SIG-M5 treated with dmso at 0.1 percent for 504 hours (cell line): ENCODE measurements around the gene FADS1.

ENCODE experiments used
- DNase-seq: peaks from one replicate; lab custom pipeline; 2025; ENCODE audit not compliant: unreplicated experiment; lab: John Stamatoyannopoulos, UW

FADS1 gene

DNA sequence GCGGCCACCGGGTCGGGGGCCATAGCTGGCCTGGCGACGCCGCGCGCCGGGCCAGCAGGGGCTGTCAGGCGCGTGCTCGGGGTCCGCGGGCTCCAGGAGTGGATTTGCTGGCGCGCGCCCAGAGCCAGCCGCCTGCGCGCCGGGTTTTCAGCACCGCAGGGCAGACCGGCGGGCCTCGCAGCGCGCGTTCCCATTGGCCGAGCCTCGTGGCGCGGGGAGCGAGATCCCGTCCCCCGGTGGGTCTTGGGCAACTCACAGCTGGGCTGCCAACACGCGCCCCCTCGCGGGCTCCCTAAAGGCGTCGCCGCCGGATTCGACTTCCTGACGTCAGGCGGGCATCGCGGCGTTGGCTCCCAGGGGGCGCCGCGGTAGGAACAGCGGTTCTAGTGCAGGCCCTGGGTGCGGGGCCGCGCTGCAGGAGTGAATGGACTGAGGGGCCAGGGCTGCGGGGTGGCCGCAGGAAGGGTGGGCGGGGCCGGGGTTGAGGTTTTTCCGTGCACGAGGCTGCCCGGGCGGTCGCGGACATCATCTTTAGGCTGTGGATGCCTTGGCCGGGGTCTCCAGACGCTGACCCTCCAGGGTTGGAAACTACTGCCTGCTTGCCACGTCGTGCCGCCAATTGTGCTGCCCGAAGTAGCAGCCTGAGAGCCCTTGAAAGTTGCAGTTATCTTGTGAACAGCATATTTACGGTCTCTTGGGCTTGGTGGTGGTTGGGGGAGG lies at the start of gene FADS1:
TSS of gene FADS1 (minus strand) at position 268 of the 720 bp plus-strand sequence. CDS start at position 194, 74 bp downstream.
- DNase-seq = peak; percentile 92

DNA sequence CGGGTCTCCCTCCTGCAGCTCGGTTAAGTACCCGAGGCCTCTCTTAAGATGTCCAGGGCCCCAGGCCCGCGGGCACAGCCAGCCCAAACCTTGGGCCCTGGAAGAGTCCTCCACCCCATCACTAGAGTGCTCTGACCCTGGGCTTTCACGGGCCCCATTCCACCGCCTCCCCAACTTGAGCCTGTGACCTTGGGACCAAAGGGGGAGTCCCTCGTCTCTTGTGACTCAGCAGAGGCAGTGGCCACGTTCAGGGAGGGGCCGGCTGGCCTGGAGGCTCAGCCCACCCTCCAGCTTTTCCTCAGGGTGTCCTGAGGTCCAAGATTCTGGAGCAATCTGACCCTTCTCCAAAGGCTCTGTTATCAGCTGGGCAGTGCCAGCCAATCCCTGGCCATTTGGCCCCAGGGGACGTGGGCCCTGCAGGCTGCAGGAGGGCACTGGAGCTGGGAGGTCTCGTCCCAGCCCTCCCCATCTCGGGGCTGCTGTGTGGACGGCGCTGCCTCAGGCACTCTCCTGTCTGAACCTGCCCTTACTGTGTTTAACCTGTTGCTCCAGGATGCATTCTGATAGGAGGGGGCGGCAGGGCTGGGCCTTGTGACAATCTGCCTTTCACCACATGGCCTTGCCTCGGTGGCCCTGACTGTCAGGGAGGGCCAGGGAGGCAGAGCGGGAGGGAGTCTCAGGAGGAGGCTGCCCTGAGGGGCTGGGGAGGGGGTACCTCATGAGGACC lies 49.6 kb upstream of the FADS1 start:
- no peak for DNase-seq

DNA sequence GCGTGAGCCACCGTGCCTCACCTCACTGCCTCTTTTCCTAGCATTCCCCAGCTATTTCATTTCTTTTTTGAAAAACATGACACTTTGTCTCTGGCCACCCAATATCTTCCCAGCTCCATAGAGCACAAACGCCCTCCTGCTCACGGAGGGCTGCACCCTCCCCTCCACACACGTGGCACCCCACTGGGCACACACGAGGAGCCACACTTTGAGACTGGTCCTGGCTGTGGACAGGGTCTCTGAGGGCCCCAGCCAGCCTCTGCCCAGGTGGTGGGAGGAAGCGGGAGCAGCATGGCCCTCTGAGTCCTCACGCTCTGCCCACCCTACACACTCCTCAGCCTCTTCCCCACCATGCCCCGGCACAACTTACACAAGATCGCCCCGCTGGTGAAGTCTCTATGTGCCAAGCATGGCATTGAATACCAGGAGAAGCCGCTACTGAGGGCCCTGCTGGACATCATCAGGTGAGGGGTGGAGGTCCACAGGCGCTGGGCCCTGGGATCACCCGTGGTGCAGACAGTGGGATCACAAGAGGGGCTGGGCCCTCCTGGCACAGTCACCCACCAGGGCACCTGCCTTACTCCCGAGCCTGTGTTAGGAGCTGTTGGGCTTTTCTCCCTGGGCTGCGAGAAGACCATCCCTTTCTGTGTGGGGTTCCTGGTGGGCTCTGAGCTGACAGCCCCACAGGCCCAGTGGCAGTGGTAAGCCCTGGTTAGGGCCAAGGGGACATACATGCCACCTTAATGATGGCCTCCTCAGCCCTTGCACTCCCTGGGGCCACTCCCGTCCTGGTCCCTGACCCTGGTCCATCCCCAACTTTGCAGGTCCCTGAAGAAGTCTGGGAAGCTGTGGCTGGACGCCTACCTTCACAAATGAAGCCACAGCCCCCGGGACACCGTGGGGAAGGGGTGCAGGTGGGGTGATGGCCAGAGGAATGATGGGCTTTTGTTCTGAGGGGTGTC lies 48.3 kb upstream of the FADS1 start:
- DNase-seq = no peak

DNA sequence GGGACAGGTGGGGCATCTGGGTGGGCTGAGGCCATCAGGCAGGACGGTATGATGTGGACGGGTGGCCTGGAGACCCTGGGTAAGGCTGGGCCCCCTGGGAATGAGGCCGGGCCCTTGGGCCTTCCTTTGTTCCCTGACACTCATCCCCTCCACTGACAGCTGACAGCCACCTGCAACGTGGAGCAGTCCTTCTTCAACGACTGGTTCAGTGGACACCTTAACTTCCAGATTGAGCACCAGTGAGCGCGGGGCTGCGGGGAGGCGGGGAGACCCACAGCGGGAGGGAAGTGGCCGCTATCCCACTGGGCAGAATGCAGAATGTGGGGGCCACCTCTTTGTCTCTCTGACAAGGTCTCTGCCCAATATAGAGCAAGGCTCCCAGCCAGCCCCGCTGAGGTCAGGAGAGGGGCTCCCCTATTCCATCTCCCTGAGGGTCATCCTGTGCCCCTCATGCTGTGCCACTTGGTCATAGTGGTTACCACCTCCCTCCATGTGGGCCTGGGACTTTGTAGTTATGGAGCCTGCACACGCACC lies 46.8 kb upstream of the FADS1 start:
- DNase-seq = no peak

DNA sequence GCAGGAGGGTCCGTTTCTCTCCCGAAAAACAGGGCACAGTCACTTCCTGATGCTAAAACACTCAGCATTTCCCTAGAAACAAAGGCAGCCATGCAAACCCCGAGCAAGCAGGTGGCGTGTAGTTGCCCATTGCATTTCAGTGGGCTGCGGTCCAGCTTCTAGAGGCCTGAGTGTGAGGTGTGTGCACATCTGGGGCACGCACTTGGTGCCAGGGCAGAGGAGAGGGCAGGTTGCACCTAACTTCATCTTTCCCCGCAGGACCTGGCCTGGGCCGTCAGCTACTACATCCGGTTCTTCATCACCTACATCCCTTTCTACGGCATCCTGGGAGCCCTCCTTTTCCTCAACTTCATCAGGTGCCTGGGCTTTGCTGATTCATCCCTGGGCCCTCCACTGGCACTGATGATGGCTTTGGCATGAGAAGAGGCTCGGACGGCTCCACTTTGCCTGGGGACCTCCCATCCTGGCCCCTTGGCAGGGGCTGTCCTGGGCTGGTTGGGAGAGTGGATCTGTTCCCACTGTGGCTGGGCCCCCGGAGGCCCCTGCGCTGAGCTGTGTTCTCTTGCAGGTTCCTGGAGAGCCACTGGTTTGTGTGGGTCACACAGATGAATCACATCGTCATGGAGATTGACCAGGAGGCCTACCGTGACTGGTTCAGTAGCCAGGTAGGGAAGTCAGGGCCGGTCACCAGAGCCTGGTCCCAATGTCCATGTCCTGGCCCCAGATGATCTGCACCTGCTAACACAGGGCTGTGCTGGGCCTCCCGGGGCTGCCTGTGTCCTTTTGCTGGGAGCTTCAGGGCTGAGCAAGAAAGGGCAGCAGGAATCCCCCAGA lies 46.1 kb upstream of the FADS1 start:
- no peak for DNase-seq

DNA sequence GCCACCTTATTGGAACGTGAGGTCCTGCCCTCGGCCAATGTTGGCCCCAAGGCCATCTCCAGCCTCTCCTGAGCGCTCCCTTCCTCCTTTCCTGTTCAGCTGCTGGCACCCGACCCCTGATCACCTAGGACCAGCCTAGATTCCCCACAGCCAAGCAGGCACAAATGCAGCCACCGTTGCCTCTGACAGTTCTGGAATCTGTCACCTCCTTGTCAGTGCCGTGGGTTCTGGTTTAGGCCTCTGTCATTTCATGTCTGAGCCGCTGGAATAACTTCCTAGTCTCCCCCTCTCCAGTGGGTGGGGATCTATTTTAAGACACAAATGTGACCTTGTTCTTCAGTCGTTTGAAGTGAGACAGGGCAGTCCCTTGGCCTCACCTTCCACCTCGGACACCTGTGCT lies 44.8 kb upstream of the FADS1 start:
- no peak for DNase-seq

DNA sequence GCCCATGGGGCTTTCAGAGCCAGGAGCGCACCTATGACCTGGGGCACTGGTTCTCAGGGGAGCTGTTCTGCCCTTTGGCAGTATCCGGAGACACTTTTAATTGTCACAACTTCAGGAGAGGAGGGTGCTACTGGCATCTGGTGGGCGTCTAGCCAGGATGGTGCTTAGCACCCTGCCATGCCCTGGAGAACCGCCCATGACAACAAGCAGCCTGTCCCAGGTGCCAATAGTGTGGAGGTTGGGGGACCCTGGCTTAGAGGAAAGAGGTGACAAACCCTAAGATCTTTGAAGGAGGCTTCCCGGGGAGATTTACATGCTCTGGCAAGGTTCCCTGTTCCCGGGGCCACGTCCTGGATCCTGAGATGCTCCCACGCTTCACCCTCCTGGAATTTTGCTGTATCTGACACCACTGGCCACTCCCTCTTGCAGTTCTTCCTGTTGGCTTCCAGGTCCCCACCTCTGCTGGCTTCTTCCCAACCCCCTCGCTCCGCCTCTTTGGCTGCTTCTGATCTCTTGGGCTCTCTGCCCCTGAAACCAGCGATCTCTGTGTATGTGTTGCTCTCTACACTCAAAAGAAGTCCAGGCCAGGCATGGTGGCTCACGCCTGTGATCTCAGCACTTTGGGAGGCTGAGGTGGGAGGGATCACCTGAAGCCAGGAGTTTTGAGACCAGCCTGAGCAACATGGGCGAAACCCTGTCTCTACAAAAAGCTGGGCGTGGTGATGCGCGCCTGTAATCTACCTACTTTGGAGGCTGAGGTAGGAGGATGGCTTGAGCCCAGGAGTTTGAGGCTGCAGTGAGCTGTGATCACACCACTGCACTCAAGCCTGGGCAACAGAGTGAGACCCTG lies 43.5 kb upstream of the FADS1 start:
- no peak for DNase-seq

DNA sequence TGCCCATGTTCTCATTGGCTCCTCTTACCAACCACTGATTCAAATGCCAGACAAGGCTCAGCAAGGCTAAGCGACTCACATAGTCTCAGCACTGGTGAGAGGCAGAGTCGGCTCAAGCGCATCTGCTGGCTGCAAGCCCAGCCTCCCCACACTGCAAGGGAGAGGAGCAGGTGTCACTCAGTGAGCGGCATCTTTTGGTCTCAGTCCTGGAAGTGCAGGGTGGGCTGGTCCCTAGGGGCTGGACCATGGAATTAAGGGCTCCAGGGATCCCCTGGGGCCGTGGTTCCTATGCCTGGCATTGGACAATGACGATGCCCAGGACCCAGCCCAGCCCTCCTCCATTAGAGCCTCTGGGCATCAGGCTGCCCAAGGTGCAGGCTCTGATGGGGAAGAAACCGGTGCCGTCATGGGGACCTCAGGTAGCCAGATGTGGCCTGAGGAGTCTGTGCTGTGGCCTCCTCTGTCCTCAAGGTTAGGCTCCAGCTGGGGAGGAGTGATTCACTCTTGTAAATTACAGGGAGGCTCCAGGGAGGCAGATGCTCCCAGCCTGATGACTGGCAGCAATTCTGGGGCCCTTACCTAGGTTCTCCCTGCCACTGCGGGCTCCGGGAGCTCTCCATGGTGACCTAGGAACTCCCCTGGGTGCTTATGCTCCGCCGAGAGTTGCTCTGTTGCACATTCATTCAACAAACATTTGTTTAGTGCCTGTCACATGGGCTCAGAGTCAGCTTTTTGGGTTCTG lies 39.3 kb upstream of the FADS1 start:
- no peak for DNase-seq

DNA sequence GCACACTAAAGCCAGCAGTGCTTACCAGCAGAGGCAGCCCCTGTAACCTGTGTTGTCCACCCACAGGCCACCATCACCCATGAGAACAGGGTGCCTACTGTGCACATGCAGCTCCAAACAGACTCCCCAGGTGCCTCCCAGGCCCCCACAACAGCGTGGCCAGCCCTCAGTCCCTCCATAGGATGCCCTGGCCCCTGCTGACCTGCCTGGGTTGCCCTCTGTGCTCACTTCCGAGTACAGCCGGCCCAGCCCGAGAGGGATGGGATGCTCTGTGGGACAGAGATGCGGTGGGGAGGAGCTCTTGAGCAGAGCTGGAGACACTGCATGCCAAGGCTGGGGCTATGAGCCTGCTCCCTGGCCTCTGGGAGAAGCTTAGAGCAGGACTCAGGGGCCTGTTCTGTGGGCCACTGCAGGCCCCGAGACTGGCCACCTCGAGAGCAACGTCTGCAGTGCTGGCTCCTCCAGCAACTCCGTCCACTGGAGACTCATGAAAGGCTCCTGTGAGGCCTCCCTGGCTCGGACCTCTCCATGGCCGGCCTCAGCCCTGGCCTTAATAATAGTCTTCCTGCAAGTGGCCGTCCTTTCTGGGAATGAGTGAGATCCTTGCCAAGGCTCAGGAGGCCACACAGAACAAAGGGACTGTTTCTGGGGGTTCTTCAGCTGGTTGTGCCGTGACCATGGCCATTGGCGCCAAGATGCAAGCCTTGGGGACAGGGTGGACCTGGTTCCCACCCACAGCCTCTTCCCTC lies 38.3 kb upstream of the FADS1 start:
- DNase-seq = no peak

DNA sequence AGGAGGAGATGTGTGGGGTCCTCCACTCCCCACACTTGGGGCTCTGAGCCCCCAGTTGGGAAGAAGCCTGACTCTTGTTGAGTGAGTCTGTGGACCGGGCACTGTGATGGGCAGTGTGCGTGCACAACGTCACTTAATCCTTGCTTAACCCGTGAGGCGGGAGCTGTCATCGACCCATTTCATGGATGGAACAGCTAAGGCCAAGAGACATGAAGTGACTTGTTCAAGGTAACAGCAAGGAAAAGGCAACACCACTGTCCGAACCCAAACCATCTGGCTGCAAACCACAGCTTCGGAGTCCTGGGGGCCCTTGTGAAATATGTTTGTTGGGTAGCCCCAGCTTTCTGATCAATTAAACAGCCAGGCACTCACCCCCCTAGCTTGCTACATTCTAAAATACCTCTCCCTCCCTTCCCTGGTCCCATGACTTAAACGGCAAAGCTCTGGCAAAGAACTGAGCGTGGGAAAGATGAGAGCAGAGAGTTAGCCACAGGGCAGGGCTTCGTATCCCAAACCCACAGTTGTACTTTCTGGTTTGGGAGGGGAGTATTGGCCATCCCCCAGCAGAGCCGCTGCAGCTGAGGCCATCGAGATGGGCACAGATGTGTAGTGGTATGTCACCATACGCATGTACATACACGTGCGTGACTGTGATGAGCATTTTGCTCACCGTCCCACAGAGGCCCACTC lies 37.5 kb upstream of the FADS1 start:
- no peak for DNase-seq

DNA sequence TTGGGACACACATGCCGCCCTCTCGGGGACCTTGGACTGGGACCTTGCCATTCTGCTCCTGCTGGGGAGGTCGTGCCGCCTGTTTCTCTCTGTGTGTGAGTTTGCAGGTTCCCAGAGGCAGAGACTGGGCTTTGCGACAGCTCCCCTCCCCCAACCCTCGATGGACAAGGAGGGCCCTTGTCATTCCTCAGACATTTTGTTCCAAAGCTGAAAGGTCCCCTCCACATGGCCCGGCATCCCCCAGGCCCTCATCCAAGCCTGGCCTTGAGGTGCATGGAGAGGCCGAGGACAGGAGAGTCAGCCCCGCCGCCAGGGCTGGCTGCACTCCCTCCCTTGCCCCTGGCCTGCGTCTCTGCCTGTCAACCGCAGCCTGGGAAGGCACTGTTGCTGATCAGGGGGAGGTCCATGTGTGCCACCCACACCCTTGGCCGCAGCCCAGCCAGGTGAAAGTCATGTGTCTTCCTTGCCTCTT lies 36.9 kb upstream of the FADS1 start:
- DNase-seq = no peak

DNA sequence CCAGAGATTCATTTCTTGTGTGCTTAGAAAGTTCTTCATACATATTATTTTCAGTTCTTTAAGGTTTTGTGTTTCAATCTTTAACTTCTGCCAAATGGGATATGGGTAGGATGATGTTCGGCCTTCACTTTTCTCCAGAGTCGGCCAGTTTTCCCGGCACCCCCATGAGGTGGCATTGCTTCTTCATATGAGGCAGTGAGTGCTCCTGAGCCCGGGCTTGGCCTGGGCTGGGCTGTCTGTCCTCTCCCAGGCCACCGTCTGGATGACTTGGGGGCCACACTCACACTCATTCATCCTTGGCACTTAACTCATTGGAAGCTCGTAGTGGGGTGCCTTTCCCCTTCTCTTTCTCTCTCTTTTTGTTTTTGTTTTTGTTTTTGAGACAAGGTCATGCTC lies 35.1 kb upstream of the FADS1 start:
- no peak for DNase-seq

DNA sequence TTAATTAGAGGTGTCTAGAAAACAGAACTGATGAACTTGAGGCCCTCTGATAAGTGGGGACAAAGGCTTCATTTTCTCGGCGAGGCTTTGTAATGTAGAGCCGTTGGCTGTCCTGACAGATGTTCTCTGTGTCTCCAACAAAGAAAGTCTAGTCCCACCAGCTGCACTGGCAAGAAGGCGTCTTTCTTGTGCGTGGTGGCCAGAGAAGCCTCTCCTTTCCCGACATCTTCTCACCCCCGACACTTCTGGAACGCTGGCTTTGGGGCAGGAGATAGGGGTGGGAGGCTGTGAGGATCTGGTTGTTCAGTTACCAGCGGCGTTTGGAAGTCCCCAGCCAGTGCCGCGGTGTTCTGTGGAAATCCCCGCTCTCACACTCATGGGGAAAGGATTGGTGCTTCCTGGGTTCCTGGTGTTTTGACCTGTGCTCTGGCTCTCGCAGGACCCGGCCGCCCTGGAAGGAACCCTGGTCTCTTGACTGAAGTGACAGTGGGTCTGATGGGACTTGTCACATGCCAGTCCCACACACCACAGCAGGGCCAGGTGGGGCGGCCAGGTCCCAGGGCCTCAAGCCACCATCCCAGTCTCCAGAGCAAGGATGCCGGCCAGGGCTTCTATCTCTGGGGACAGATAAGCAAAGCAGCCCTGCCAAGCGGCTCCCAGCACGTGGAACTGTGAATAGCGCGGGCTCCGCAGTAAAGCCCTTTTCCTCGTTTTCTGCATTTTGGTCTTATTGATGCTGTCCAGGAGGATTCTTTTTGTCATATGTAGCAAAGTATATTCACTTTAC lies 34.5 kb upstream of the FADS1 start:
- DNase-seq = no peak

DNA sequence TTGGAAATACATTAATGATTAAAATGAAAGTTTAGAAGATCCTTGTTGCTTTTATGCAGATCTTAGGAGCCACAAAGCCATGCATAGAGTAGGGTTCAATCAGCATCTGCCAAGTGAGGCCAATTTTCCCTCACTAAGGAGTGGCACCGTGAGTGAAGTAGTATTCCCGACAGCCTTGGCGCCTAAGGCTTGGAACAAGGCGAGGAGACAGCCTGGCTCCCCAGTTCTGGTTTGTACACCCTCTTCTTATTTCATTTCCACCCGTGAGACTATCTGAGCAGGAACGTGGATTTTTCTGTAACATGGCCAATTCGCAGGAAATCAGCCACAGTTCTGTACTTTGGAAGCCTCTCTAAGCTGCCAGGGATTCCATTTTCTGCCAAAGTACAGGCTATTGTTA lies 33.9 kb upstream of the FADS1 start:
- DNase-seq = no peak

DNA sequence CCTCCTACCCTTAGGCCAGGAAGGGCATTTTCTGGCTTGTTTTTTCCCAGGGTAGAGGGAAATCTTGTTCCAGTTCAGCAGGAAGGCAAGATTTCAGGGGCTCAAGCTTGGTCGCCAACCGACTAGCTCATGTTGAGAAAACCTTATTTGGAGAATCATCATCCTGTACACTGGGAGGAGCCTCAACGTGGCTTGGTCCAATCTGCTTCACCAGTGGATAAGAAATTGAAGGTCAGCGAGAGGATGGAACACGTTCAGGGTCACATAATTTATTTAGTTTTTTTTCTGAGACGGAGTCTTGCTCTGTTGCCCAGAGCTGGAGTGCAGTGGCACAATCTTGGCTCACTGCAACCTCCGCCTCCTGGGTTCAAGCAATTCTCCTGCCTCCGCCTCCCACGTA lies 31.8 kb upstream of the FADS1 start:
- no peak for DNase-seq

DNA sequence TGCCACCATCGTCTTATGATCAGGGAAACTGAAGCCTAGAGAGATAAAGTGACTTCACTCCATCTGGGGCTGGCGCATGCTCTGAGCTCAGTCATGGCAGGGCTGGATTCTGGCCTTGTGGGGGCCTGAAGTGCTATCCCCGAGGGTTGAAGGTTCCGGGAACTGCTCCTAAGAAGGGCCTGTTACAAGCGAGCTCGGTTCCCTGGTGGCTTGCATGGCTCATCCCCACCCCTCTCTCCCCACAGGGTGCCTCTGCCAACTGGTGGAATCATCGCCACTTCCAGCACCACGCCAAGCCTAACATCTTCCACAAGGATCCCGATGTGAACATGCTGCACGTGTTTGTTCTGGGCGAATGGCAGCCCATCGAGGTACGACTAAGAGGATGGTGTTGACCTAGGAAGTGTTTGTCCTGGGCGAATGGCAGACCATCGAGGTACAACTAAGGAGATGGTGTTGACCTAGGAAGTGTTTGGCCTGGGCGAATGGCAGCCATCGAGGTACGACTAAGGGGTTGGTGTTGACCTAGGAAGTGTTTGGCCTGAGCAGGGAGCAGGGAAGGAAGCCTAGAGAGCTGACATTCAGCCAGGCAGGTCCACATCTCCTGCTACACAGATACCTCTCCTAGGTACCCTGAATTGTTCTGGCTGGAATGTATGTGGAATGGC lies 31.2 kb upstream of the FADS1 start:
- DNase-seq = no peak
